ENCODE results near the gene GGCX. TPM values are rescaled to one million over a fixed set of nuclear protein-coding genes. Genes with fewer than 3 reads are reported as not detected.
A peak's percentile ranks its signal among the peaks of the same experiment; 100 is the strongest.

GGCX gene
- total and polyA plus RNA-seq, 2 of the 13 experiments (the other 11 are each of a cell fraction or from before 2014, with no cell fraction given) = 72.5 to 103 TPM

DNA sequence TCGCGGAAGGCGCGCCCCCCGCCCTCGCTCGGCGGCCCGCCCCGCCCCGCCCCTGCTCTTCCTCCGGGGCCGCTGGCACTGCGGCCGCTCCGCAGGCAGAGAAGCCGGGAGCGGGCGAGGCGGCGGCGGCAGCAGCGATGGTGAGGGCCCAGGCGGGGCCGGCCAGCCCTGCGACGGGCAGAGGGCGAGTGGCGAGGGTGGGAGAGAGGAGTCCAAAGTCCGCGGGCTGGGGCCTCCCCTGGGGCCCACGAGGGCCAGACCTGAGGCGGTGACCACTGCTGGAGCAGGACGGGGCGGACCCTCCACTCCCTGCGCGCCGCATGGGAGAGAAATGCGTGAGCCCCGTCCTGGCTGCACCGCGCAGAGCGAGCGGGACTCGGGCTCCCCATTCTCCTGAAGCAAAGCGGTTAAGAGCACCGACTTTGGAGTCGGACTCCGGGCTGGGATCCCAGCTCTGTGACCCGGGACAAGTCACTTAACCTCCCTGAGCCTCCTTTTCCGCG lies 23.1 kb upstream of the GGCX start, which contains the start of gene VAMP5 (continued):
- TF ChIP-seq, protein P1, sequence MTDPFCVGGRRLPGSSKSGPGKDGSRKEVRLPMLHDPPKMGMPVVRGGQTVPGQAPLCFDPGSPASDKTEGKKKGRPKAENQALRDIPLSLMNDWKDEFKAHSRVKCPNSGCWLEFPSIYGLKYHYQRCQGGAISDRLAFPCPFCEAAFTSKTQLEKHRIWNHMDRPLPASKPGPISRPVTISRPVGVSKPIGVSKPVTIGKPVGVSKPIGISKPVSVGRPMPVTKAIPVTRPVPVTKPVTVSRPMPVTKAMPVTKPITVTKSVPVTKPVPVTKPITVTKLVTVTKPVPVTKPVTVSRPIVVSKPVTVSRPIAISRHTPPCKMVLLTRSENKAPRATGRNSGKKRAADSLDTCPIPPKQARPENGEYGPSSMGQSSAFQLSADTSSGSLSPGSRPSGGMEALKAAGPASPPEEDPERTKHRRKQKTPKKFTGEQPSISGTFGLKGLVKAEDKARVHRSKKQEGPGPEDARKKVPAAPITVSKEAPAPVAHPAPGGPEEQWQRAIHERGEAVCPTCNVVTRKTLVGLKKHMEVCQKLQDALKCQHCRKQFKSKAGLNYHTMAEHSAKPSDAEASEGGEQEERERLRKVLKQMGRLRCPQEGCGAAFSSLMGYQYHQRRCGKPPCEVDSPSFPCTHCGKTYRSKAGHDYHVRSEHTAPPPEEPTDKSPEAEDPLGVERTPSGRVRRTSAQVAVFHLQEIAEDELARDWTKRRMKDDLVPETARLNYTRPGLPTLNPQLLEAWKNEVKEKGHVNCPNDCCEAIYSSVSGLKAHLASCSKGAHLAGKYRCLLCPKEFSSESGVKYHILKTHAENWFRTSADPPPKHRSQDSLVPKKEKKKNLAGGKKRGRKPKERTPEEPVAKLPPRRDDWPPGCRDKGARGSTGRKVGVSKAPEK (CRISPR knock-in tag; IDR thresholded peaks at IDR 0.05; ENCODE audit: borderline replicate concordance) = peak; percentile 94; the same call in 1 of the 2 replicates
- TF ChIP-seq, protein P2, sequence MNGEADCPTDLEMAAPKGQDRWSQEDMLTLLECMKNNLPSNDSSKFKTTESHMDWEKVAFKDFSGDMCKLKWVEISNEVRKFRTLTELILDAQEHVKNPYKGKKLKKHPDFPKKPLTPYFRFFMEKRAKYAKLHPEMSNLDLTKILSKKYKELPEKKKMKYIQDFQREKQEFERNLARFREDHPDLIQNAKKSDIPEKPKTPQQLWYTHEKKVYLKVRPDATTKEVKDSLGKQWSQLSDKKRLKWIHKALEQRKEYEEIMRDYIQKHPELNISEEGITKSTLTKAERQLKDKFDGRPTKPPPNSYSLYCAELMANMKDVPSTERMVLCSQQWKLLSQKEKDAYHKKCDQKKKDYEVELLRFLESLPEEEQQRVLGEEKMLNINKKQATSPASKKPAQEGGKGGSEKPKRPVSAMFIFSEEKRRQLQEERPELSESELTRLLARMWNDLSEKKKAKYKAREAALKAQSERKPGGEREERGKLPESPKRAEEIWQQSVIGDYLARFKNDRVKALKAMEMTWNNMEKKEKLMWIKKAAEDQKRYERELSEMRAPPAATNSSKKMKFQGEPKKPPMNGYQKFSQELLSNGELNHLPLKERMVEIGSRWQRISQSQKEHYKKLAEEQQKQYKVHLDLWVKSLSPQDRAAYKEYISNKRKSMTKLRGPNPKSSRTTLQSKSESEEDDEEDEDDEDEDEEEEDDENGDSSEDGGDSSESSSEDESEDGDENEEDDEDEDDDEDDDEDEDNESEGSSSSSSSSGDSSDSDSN (CRISPR knock-in tag; IDR thresholded peaks at IDR 0.05) = peak; percentile 99
- TF ChIP-seq ELF1 (CRISPR knock-in tag; IDR thresholded peaks at IDR 0.05) (no peak; the same call in none of the 2 replicates), ZBTB8A (CRISPR knock-in tag; IDR thresholded peaks at IDR 0.05; ENCODE audit: borderline replicate concordance, low read depth) (0 out of 2 replicates have a peak, but pooled peaks have one; percentile 1), ZNF879 (CRISPR knock-in tag; IDR thresholded peaks at IDR 0.05) (no peak; the same call in 1 of the 2 replicates), ATF7-NPFF (CRISPR knock-in tag; IDR thresholded peaks at IDR 0.05; ENCODE audit: low read depth) (no peak; the same call in 1 of the 2 replicates), PHF20 (CRISPR knock-in tag; IDR thresholded peaks at IDR 0.05) (peak; percentile 57; the same call in 1 of the 2 replicates), ELF3 (CRISPR knock-in tag; IDR thresholded peaks at IDR 0.05) (0 out of 2 replicates have a peak, but pooled peaks have one; percentile 55), IKZF4 (CRISPR knock-in tag; IDR thresholded peaks at IDR 0.05; ENCODE audit: borderline replicate concordance, low read depth, not compliant biosample characterization) (no peak), MAFK (conservative IDR thresholded peaks at IDR 0.05 in 1 of 2, IDR thresholded peaks at IDR 0.05 in 1 of 2; ENCODE audit: low read length in 2 of 2) (no peak), KDM5A (IDR thresholded peaks at IDR 0.05; ENCODE audit: borderline replicate concordance, low read length) (no peak)
- TF ChIP-seq, protein P3, sequence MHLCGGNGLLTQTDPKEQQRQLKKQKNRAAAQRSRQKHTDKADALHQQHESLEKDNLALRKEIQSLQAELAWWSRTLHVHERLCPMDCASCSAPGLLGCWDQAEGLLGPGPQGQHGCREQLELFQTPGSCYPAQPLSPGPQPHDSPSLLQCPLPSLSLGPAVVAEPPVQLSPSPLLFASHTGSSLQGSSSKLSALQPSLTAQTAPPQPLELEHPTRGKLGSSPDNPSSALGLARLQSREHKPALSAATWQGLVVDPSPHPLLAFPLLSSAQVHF (CRISPR knock-in tag; IDR thresholded peaks at IDR 0.05) = no peak
- TF ChIP-seq, protein P4, sequence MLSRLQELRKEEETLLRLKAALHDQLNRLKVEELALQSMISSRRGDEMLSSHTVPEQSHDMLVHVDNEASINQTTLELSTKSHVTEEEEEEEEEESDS (CRISPR knock-in tag; IDR thresholded peaks at IDR 0.05; ENCODE audit: borderline replicate concordance) = no peak
- TF ChIP-seq, protein P5, sequence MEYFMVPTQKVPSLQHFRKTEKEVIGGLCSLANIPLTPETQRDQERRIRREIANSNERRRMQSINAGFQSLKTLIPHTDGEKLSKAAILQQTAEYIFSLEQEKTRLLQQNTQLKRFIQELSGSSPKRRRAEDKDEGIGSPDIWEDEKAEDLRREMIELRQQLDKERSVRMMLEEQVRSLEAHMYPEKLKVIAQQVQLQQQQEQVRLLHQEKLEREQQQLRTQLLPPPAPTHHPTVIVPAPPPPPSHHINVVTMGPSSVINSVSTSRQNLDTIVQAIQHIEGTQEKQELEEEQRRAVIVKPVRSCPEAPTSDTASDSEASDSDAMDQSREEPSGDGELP (IDR thresholded peaks at IDR 0.05; ENCODE audit: borderline replicate concordance, low read depth) = peak; percentile 73; the same call in 1 of the 2 replicates
- TF ChIP-seq, protein P6, sequence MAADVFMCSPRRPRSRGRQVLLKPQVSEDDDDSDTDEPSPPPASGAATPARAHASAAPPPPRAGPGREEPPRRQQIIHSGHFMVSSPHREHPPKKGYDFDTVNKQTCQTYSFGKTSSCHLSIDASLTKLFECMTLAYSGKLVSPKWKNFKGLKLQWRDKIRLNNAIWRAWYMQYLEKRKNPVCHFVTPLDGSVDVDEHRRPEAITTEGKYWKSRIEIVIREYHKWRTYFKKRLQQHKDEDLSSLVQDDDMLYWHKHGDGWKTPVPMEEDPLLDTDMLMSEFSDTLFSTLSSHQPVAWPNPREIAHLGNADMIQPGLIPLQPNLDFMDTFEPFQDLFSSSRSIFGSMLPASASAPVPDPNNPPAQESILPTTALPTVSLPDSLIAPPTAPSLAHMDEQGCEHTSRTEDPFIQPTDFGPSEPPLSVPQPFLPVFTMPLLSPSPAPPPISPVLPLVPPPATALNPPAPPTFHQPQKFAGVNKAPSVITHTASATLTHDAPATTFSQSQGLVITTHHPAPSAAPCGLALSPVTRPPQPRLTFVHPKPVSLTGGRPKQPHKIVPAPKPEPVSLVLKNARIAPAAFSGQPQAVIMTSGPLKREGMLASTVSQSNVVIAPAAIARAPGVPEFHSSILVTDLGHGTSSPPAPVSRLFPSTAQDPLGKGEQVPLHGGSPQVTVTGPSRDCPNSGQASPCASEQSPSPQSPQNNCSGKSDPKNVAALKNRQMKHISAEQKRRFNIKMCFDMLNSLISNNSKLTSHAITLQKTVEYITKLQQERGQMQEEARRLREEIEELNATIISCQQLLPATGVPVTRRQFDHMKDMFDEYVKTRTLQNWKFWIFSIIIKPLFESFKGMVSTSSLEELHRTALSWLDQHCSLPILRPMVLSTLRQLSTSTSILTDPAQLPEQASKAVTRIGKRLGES (CRISPR knock-in tag; IDR thresholded peaks at IDR 0.05; ENCODE audit: borderline replicate concordance) = peak; percentile 80
- TF ChIP-seq, protein P7, sequence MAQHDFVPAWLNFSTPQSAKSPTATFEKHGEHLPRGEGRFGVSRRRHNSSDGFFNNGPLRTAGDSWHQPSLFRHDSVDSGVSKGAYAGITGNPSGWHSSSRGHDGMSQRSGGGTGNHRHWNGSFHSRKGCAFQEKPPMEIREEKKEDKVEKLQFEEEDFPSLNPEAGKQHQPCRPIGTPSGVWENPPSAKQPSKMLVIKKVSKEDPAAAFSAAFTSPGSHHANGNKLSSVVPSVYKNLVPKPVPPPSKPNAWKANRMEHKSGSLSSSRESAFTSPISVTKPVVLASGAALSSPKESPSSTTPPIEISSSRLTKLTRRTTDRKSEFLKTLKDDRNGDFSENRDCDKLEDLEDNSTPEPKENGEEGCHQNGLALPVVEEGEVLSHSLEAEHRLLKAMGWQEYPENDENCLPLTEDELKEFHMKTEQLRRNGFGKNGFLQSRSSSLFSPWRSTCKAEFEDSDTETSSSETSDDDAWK (CRISPR knock-in tag; IDR thresholded peaks at IDR 0.05) = no peak

Data from HepG2 (cell line).